GM19043 (cell line): ENCODE data around the gene GMPR.

Experiments
- ATAC-seq: cut with Tn5 transposase; IDR thresholded peaks from one replicate; pipeline ENCODE4 v1.9.1; 2021; ENCODE audit warnings: low read depth; ENCODE audit not compliant: unreplicated experiment

Gene GMPR

GRCh38 chr6:16295060-16295459 lies 56.7 kb downstream of the GMPR start:
- ATAC-seq = no peak

- no peak for ATAC-seq
Observed at GRCh38 chr6:16295471-16295870, 57.1 kb downstream of the GMPR start.

- no peak for ATAC-seq
Observed at GRCh38 chr6:16296061-16296670, 57.8 kb downstream of the GMPR start.

- no peak for ATAC-seq
Observed at GRCh38 chr6:16299861-16300260, 61.5 kb downstream of the GMPR start.

- peak; percentile 66 for ATAC-seq
Observed at GRCh38 chr6:16301511-16301910, 63.1 kb downstream of the GMPR start.

GRCh38 chr6:16302721-16303552 lies 64.5 kb downstream of the GMPR start:
- no peak for ATAC-seq

GRCh38 chr6:16305246-16305725 lies 66.9 kb downstream of the GMPR start:
- peak; percentile 68 for ATAC-seq

- peak; percentile 15 for ATAC-seq
Observed at GRCh38 chr6:16305788-16306187, 67.4 kb downstream of the GMPR start.

GRCh38 chr6:16306334-16306733 lies 67.9 kb downstream of the GMPR start:
- ATAC-seq = no peak

GRCh38 chr6:16311763-16312162 lies 73.4 kb downstream of the GMPR start:
- no peak for ATAC-seq

GRCh38 chr6:16313732-16314131 lies 75.3 kb downstream of the GMPR start:
- ATAC-seq = no peak

GRCh38 chr6:16314296-16314695 lies 75.9 kb downstream of the GMPR start:
- no peak for ATAC-seq

- ATAC-seq = no peak
Observed at GRCh38 chr6:16316741-16317251, 78.4 kb downstream of the GMPR start.

GRCh38 chr6:16318538-16318937 lies 80.2 kb downstream of the GMPR start:
- ATAC-seq = no peak

GRCh38 chr6:16318953-16319720 lies 80.8 kb downstream of the GMPR start:
- no peak for ATAC-seq

- ATAC-seq = peak; percentile 50
Observed at GRCh38 chr6:16319813-16320532, 81.6 kb downstream of the GMPR start.

- ATAC-seq = no peak
Observed at GRCh38 chr6:16320533-16321340, 82.3 kb downstream of the GMPR start.

- ATAC-seq = no peak
Observed at GRCh38 chr6:16321341-16321710, 82.9 kb downstream of the GMPR start.

- ATAC-seq = no peak
Observed at GRCh38 chr6:16321826-16322225, 83.4 kb downstream of the GMPR start.
